ENCODE data around the gene CPED1. TPM values are rescaled to one million over a fixed set of nuclear protein-coding genes. Genes with fewer than 3 reads are reported as not detected.

Gene CPED1
- total RNA-seq, 1 experiment from 2014 or later: 0.44 TPM

DNA sequence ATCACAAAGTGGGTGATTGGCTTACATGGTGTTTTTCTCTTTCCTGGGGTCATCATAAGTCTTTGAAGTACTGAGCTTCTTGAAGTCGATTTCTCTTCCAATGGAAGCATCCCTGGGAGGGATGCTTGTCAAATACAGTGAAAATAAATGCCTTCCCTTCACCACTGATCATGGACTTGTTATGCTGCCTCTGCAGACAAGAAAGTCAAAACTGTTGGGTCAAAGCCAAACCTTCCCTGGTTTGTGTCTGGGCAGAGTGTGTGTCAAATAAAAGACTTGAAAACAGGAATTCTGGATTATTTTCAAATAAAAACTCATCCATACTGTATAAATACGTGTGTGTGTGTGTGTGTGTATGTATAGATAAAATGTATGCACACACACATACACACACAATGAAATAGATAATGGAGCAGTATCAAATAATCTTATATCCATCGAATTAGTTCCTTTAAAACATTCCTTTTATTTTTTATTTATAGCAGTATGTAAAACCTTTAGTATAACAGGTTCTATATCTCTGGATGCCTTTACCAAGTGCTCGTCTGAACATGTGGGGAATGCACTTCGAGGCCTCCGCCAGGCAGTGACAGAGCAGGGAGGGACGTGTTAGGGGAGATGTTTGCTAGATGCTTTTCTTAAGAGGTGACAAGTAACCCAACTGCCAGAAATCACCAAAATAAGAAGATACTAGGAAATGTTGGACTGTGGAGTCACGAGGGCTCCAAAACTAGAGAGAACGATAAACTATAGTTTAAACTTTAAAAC lies 313.1 kb downstream of the CPED1 start:
- CTCF ChIA-PET: no interaction called here
- Mint-ChIP-seq H3K27me3 (ENCODE audit: low read depth) (no peaks in the 10 kb centered on the region), H3K9me3 (no peaks in the 10 kb centered on the region), H3K4me3 (no peak overlapping the region), H3K36me3 (no peaks in the 10 kb centered on the region), H3K4me1 (peaks cover 17% of the 10 kb centered on the region), H3K27ac (no peak overlapping the region)
- POLR2A ChIA-PET: no interaction called here
- DNase-seq (ENCODE audit: low spot score) (no peak), ATAC-seq (no peak)
- TF ChIP-seq, protein P1, sequence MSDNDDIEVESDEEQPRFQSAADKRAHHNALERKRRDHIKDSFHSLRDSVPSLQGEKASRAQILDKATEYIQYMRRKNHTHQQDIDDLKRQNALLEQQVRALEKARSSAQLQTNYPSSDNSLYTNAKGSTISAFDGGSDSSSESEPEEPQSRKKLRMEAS (CRISPR knock-in tag; IDR thresholded peaks at IDR 0.05): no peak
- TF ChIP-seq SMAD4 (CRISPR knock-in tag; IDR thresholded peaks at IDR 0.05): no peak
- no peak for TF ChIP-seq ZBTB21 (CRISPR knock-in tag; IDR thresholded peaks at IDR 0.05; ENCODE audit: borderline replicate concordance)
- TF ChIP-seq, protein P2, sequence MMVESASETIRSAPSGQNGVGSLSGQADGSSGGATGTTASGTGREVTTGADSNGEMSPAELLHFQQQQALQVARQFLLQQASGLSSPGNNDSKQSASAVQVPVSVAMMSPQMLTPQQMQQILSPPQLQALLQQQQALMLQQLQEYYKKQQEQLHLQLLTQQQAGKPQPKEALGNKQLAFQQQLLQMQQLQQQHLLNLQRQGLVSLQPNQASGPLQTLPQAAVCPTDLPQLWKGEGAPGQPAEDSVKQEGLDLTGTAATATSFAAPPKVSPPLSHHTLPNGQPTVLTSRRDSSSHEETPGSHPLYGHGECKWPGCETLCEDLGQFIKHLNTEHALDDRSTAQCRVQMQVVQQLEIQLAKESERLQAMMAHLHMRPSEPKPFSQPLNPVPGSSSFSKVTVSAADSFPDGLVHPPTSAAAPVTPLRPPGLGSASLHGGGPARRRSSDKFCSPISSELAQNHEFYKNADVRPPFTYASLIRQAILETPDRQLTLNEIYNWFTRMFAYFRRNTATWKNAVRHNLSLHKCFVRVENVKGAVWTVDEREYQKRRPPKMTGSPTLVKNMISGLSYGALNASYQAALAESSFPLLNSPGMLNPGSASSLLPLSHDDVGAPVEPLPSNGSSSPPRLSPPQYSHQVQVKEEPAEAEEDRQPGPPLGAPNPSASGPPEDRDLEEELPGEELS (CRISPR knock-in tag; IDR thresholded peaks at IDR 0.05): no peak
- no peak for TF ChIP-seq NFATC4 (CRISPR knock-in tag; IDR thresholded peaks at IDR 0.05)
- no peak for TF ChIP-seq ATF1 (CRISPR knock-in tag; IDR thresholded peaks at IDR 0.05)
- no peak for TF ChIP-seq TEAD4 (CRISPR knock-in tag; IDR thresholded peaks at IDR 0.05)
- TF ChIP-seq, protein P3, sequence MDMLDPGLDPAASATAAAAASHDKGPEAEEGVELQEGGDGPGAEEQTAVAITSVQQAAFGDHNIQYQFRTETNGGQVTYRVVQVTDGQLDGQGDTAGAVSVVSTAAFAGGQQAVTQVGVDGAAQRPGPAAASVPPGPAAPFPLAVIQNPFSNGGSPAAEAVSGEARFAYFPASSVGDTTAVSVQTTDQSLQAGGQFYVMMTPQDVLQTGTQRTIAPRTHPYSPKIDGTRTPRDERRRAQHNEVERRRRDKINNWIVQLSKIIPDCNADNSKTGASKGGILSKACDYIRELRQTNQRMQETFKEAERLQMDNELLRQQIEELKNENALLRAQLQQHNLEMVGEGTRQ (CRISPR knock-in tag; IDR thresholded peaks at IDR 0.05): no peak
- TF ChIP-seq, protein P4, sequence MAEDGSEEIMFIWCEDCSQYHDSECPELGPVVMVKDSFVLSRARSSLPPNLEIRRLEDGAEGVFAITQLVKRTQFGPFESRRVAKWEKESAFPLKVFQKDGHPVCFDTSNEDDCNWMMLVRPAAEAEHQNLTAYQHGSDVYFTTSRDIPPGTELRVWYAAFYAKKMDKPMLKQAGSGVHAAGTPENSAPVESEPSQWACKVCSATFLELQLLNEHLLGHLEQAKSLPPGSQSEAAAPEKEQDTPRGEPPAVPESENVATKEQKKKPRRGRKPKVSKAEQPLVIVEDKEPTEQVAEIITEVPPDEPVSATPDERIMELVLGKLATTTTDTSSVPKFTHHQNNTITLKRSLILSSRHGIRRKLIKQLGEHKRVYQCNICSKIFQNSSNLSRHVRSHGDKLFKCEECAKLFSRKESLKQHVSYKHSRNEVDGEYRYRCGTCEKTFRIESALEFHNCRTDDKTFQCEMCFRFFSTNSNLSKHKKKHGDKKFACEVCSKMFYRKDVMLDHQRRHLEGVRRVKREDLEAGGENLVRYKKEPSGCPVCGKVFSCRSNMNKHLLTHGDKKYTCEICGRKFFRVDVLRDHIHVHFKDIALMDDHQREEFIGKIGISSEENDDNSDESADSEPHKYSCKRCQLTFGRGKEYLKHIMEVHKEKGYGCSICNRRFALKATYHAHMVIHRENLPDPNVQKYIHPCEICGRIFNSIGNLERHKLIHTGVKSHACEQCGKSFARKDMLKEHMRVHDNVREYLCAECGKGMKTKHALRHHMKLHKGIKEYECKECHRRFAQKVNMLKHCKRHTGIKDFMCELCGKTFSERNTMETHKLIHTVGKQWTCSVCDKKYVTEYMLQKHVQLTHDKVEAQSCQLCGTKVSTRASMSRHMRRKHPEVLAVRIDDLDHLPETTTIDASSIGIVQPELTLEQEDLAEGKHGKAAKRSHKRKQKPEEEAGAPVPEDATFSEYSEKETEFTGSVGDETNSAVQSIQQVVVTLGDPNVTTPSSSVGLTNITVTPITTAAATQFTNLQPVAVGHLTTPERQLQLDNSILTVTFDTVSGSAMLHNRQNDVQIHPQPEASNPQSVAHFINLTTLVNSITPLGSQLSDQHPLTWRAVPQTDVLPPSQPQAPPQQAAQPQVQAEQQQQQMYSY (CRISPR knock-in tag; IDR thresholded peaks at IDR 0.05): no peak
- TF ChIP-seq ZNF671 (CRISPR knock-in tag; IDR thresholded peaks at IDR 0.05): no peak
- TF ChIP-seq, protein P5, sequence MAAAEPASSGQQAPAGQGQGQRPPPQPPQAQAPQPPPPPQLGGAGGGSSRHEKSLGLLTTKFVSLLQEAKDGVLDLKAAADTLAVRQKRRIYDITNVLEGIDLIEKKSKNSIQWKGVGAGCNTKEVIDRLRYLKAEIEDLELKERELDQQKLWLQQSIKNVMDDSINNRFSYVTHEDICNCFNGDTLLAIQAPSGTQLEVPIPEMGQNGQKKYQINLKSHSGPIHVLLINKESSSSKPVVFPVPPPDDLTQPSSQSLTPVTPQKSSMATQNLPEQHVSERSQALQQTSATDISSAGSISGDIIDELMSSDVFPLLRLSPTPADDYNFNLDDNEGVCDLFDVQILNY (CRISPR knock-in tag; IDR thresholded peaks at IDR 0.05): no peak

DNA sequence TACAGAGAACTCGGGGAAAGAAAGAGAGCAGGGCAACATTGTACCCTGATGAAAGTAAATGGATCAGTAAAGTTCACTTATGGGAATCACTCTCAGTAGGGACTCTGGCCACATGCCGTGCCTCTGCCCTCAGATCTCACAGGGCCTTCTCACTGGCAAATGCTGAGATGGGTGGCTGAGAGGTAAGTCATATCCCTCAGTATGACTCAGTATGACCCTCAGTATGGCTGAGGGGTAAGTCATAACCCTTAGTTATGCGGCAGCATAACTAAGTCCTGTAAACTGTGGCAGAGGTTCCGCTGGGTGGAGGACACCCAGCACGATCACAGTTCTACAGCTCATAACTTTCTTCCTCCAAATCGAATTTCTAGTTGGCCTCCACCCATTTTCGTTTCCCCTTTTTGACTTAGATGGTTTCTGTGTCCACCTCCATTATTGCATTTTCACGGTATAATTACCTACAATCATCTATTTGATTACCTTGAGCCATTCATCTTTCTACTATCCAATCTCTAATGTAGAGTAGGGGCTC lies 313.8 kb downstream of the CPED1 start:
- Mint-ChIP-seq H3K9me3 (no peaks in the 10 kb centered on the region), H3K27me3 (ENCODE audit: low read depth) (no peaks in the 10 kb centered on the region), H3K4me1 (peaks cover 17% of the 10 kb centered on the region), H3K4me3 (no peak overlapping the region), H3K27ac (no peak overlapping the region), H3K36me3 (no peaks in the 10 kb centered on the region)
- DNase-seq (ENCODE audit: low spot score) (no peak), ATAC-seq (no peak)
- POLR2A ChIA-PET: no interaction called here
- CTCF ChIA-PET: no interaction called here
- TF ChIP-seq, protein P6, sequence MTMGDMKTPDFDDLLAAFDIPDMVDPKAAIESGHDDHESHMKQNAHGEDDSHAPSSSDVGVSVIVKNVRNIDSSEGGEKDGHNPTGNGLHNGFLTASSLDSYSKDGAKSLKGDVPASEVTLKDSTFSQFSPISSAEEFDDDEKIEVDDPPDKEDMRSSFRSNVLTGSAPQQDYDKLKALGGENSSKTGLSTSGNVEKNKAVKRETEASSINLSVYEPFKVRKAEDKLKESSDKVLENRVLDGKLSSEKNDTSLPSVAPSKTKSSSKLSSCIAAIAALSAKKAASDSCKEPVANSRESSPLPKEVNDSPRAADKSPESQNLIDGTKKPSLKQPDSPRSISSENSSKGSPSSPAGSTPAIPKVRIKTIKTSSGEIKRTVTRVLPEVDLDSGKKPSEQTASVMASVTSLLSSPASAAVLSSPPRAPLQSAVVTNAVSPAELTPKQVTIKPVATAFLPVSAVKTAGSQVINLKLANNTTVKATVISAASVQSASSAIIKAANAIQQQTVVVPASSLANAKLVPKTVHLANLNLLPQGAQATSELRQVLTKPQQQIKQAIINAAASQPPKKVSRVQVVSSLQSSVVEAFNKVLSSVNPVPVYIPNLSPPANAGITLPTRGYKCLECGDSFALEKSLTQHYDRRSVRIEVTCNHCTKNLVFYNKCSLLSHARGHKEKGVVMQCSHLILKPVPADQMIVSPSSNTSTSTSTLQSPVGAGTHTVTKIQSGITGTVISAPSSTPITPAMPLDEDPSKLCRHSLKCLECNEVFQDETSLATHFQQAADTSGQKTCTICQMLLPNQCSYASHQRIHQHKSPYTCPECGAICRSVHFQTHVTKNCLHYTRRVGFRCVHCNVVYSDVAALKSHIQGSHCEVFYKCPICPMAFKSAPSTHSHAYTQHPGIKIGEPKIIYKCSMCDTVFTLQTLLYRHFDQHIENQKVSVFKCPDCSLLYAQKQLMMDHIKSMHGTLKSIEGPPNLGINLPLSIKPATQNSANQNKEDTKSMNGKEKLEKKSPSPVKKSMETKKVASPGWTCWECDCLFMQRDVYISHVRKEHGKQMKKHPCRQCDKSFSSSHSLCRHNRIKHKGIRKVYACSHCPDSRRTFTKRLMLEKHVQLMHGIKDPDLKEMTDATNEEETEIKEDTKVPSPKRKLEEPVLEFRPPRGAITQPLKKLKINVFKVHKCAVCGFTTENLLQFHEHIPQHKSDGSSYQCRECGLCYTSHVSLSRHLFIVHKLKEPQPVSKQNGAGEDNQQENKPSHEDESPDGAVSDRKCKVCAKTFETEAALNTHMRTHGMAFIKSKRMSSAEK (CRISPR knock-in tag; IDR thresholded peaks at IDR 0.05; ENCODE audit: borderline replicate concordance): no peak
- TF ChIP-seq SOX15 (CRISPR knock-in tag; IDR thresholded peaks at IDR 0.05) (no peak), ZBTB21 (CRISPR knock-in tag; IDR thresholded peaks at IDR 0.05; ENCODE audit: borderline replicate concordance) (no peak)
- TF ChIP-seq, protein P7, sequence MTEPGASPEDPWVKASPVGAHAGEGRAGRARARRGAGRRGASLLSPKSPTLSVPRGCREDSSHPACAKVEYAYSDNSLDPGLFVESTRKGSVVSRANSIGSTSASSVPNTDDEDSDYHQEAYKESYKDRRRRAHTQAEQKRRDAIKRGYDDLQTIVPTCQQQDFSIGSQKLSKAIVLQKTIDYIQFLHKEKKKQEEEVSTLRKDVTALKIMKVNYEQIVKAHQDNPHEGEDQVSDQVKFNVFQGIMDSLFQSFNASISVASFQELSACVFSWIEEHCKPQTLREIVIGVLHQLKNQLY (CRISPR knock-in tag; IDR thresholded peaks at IDR 0.05): no peak
- TF ChIP-seq, protein P8, sequence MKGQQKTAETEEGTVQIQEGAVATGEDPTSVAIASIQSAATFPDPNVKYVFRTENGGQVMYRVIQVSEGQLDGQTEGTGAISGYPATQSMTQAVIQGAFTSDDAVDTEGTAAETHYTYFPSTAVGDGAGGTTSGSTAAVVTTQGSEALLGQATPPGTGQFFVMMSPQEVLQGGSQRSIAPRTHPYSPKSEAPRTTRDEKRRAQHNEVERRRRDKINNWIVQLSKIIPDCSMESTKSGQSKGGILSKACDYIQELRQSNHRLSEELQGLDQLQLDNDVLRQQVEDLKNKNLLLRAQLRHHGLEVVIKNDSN (CRISPR knock-in tag; IDR thresholded peaks at IDR 0.05): no peak
- TF ChIP-seq, protein P9, sequence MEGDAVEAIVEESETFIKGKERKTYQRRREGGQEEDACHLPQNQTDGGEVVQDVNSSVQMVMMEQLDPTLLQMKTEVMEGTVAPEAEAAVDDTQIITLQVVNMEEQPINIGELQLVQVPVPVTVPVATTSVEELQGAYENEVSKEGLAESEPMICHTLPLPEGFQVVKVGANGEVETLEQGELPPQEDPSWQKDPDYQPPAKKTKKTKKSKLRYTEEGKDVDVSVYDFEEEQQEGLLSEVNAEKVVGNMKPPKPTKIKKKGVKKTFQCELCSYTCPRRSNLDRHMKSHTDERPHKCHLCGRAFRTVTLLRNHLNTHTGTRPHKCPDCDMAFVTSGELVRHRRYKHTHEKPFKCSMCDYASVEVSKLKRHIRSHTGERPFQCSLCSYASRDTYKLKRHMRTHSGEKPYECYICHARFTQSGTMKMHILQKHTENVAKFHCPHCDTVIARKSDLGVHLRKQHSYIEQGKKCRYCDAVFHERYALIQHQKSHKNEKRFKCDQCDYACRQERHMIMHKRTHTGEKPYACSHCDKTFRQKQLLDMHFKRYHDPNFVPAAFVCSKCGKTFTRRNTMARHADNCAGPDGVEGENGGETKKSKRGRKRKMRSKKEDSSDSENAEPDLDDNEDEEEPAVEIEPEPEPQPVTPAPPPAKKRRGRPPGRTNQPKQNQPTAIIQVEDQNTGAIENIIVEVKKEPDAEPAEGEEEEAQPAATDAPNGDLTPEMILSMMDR (IDR thresholded peaks at IDR 0.05): no peak

All from WTC11 (cell line).